Glomerular endothelial cell (primary cell): ENCODE measurements around the gene MMP7. TPM values are rescaled to one million over a fixed set of nuclear protein-coding genes. Genes with fewer than 3 reads are reported as not detected.

Source experiments
- total RNA-seq: library from RNA; depleted of rRNA; stranded (reverse); fragments of >200 nt; gene quantifications from 2 replicates; pipeline ENCODE4 v1.2.3, GENCODE V29; 2015

Gene MMP7
- total RNA-seq, 1 donor from 2014 or later = 9.8 TPM

Other genes starting within 250 kb of the MMP7 start
- 5.6 and 7.3 TPM in 2 replicates for gene BIRC3, start 213.3 kb downstream of the MMP7 start, total RNA-seq
- gene BIRC2, start 183.5 kb downstream of the MMP7 start, total RNA-seq = 46.0 and 54.7 TPM in 2 replicates
- 149 TPM in 2 replicates for gene TMEM123, start 78.0 kb downstream of the MMP7 start, total RNA-seq
- not detected in 2 replicates for gene MMP20, start 94.6 kb upstream of the MMP7 start, total RNA-seq
- gene MMP27, start 175.0 kb upstream of the MMP7 start, total RNA-seq = not detected in 2 replicates
- gene MMP8, start 194.2 kb upstream of the MMP7 start, total RNA-seq = not detected in 2 replicates
- gene MMP10, start 249.9 kb upstream of the MMP7 start, total RNA-seq = 29.5 and 39.8 TPM in 2 replicates